GM19023 (cell line): Measurements from ENCODE around the gene IGF2R.

Experiments
- ATAC-seq: cut with Tn5 transposase; IDR thresholded peaks from one replicate; pipeline ENCODE4 v1.9.1; 2021; ENCODE audit warnings: mild to moderate bottlenecking, moderate library complexity; ENCODE audit not compliant: unreplicated experiment

IGF2R gene

DNA sequence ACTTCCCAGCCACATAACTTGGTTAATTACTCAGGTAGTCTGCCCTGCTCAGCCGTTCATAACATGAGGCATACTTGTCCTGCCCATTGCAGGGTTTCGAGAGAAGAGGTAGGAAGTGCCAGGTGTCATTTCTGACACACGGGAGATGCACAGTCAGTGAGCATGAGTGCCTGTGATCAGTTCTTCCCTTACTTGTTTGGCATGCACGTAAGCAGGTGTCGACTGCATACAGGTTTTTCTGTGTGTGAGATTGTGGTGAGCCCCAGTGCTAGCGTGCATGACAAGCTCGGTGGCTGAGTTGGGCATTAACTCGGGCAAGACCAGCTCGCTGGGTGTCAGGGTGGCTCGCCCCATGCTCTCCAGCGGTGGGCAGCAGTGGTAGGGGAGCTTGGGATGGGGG, 101.5 kb downstream of the IGF2R start:
- no peak for ATAC-seq

DNA sequence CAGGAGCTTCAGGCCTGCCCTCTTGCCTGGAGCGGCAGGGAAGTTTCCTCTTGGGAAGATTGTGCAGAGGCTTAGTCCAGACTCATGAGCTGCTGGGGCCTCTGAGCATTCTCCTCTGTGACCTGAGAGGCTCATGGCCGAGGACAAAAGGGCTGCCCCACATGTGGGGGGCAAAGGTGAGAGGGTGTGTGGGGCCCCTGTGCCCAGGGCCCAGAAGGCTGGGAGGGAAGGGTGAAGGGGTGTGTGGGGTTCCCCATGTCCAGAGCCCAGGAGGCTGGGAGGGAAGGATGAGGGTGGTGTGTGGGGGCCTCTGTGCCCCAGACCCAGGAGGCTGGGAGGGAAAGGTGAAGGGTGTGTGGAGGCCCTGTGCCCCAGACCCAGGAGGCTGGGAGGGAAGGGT, 101.9 kb downstream of the IGF2R start:
- no peak for ATAC-seq

DNA sequence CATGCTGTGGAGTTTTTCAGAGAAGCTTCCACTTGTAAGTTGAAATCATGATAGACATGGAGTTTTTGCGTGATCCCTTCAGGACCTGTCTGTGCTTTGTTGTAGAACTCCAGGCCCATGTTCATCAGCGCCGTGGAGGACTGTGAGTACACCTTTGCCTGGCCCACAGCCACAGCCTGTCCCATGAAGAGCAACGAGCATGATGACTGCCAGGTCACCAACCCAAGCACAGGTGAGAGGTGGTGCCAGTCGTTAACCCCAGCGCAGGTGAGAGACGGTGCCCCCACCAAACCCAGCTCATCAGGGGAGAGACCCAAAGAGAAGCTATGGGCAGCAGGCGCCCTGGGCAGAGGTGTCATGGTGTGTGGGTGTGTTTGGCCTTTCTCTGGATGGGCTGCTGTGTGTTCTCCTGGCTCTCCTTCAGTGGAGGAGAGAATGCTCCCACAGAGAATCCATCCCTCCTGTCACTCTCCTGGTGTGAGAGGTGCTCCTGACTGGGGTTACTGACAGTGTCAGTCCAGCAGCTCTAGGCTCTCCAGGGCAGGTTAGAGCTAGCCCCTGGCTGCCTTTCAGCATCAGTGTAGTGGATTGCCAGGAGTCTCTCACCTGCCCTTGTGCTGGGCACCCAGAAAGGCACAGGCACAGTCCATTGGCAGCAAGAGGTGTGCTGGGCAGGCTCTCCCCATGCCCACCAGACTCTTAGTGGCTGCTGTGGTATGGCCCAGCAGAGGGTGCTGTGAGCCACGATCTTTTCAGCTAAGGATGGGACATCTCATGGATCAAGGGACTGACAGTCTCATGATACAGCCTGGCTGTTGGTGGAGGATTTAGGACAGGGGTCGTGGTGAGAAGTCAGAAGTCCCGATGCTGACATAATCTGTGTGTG, 103.2 kb downstream of the IGF2R start:
- ATAC-seq, result no peak

DNA sequence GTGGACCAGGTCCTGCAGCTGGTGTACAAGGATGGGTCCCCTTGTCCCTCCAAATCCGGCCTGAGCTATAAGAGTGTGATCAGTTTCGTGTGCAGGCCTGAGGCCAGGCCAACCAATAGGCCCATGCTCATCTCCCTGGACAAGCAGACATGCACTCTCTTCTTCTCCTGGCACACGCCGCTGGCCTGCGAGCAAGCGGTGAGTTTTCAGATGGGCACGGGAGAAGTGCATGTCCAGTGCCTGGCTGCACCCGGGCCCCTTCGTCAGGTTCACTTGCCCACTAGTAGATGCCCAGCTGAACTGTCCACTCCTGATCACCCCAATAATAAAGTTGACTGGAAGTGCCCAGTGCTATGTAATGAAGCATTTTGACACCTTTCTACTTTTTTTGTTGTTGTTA, 104.4 kb downstream of the IGF2R start:
- ATAC-seq, result no peak

DNA sequence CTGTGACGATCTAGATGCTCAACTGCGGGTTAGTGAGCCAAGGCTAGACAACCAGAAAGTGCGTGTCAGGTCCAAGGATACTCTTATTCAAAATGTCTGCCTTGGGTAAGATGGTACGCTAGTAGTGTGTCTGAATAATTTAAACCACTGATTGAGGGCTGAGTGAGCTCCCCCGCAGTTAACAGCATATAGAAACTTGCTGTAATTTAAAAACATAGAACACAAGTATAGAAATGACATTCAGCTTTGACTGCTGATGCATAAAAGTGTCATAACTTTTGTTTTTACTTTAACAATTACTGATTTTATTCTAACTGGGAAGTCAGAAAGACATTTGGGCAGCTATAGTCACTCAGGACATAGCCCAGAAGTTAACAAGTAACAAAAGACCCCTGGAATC, 107.1 kb downstream of the IGF2R start:
- ATAC-seq, result no peak

DNA sequence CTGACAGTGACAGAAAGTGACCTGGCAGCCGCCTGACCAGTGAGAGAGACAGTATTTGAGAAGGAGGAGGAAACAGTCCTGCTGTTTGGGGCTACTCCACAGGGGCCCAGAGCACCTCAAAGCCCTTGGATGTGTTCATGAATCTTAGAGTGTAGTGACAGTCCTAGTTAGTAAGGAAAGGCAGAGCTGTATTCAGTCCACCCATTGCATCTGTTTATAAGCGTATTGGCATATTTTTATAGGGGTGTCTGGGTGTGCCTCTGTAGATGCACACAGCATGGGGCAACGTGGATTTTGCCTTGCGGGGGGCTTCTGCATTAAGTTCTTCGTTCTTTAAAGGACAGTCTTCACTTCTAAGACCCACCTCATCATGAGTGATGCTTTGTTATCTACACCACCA, 108.1 kb downstream of the IGF2R start:
- ATAC-seq, result no peak

DNA sequence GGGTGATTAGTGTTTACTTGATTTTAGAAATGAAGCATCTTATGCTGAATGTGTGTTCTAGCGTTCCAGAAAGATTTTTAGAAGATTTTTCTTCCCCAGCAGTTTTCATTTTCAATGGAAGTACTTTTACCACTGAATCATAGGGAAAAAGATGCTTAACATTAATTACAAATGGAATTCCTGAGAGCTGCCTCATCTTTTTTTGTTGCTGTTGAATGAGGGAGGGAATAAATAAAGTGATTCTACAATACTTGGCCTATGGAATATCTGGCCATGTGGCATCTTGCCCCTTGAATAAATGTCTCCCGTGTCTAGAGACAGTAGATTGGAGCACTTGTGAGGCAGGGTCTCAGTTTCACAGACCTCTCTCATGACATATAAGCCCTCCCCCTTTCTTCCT, 108.6 kb downstream of the IGF2R start:
- no peak for ATAC-seq

DNA sequence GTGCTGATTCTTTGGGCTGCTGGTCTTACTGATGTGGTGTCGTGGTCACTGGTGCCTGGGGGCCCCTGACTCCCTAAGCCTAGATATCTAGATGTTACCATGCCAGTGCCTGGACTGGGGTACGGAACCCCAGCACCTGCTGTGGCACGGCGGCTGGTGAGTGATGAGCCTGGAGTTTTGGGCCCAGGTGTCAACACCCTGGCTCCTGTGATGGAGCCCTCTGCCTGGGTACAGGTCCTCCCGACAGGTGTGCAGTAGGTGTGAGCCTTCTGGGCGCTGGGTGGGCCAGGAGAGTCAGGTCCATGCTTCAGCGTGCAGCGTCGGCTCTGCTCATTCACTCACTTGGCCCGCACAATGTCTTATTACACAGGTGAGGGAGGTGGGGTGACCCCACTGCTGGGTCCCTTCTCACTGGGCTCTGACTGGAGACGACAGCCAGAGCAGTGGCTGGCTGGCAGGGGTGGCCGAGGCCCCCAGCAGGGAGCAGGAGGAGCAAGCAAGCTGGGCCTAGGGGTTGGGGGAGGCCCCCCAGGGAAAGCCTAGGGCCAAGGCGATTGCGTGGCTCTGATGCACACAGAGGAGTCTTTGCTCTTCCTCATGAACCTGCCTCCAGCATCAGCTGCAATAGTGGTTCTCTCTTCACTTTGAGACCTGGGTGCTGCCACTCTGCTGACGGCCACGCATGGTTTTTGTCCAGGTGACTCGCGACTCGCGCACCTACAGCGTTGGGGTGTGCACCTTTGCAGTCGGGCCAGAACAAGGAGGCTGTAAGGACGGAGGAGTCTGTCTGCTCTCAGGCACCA, 110.2 kb downstream of the IGF2R start:
- ATAC-seq, result no peak

DNA sequence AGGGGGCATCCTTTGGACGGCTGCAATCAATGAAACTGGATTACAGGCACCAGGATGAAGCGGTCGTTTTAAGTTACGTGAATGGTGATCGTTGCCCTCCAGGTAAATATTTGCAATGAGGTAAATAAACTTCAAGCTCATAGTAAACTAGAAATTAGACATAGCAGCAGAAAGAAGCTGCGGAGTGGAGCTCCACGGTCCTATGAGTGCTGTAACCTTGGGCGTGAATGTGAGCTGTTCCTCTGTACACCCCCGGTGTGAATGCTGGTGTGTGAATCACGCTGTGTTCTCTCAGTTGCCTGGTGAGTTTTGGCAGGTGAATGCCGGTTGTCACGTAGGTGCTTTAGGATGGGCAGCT, 110.8 kb downstream of the IGF2R start:
- no peak for ATAC-seq

DNA sequence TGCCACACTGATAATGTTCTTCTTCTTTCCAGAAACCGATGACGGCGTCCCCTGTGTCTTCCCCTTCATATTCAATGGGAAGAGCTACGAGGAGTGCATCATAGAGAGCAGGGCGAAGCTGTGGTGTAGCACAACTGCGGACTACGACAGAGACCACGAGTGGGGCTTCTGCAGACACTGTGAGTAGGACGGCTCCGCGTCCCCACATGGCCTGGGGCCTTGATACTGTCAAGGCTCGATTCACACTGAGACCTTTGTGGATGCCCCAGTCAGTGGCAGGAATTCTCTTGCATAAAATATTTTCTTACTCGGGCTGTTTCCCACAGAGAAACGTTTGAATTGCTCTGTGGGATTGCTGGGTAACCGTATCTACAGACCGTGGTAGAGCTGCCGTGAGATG, 111.2 kb downstream of the IGF2R start:
- no peak for ATAC-seq

DNA sequence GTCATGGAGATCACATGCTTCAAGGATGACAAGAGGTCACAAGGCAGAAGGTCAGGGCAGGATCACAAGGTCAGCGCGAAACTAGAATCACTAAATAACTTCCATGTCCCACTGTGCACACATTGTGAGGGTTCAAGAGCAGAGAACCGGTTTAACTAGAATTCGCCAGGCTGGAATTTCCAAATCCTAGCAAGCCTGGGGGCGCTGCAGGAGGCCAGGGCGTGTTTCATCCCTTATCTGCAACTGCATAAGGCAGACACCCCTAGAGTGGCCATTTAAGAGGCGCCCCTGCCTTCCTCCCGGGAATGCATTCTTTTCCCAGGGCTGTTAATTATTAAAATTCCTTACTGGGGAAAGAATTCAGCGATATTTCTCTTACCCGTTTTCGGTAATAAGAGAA, 112.5 kb downstream of the IGF2R start:
- no peak for ATAC-seq

DNA sequence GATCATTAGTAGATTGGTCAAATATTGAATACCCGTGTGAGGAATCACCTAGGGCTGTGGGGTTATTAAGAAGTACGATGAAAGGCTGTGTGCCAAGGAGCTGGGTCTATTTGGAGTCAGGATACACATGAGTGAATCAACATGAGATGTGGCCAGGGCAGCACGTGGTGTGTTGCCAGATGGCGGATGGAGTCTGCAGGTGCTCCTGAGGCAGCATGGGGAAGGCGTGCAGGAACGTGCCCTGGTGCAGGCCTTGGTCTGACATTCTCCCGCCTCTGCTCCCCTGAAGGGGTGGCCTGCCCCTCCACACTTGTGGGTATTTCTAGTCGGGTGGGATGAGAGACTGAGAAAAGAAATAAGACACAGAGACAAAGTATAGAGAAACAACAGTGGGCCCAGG, 113.7 kb downstream of the IGF2R start:
- ATAC-seq, result no peak

DNA sequence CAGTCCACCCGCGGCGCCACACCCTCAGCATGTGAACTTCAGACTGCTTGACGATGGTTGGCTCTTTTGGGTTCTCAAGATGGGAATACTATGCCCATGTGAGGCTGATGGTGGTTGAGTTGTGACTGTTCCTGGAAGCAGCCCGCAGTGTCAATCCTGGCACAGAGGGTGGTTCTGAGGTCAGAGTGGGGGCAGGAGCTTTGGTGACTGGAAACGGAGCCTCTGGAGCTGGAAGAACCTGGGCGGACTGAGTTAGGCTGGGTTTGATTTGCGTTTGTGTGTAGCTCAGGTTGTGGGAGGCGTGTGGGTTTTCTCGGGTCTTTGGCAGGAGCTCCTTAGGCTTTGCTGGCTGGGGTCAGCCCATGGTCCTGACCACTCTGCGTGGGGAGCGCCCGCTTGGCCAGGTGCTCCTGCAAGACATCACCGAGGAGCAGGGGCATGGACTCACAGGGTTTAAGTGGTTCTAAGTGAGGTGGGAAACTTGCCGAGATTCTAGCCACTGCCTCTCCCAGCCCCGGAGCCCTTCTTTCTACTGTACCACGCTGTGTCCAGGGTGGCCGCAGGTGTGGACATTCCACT, 115.4 kb downstream of the IGF2R start:
- no peak for ATAC-seq

DNA sequence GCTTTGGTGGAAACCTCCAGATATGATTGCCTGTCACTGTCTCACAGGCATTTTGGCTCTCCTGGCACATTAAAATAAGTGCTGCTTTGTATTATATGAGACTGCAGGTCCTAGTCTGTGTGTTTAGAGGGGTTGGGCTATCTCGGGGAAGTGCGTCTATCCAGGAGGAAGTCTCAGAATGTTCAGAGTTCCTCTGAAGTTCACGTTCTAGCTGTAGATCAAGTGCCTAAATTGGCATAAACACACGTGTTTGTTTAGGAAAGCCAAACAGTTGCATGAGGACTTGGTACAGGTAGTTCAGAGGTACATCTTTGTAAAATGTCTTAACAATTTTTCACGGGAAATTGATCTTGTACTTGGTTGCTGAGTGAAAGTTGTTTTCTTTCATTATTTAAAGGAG, 116.3 kb downstream of the IGF2R start:
- no peak for ATAC-seq

DNA sequence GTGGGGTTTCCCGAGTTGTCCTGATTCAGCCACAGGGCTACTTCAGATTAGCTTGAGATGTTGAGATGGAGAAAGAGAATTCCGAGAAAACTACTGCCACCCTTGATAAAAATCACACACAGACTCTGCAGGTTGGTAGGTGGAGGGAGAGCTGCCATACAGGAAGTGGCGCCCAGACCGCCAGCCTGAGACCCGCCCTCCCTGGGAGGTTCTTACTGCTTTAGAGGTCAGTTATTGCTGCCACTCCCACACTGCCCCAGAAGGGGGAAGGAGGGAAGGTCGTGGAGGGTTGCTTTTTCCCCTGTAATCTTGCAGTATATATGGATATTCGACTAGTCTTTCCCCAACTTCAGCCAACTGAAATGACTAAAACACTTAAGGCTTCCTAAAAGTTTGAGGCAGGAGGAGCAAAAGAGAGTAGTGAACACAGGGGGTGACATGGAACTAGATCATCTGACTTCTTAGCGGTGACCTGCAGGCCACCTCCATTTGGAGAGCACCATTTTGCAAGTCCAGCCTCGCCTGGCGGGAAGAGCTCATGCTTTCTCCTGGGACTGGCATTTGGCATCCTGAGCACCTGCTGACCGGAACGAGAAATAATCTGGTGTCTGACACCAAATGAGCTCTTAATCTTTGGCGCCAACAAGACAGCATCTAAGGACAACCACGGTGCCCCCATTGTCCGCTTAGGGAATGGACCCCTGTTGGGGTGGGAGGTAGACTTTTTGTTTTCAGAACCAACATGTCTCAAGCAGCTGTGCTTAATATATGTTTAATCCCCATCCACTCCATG, 117.0 kb downstream of the IGF2R start:
- no peak for ATAC-seq

DNA sequence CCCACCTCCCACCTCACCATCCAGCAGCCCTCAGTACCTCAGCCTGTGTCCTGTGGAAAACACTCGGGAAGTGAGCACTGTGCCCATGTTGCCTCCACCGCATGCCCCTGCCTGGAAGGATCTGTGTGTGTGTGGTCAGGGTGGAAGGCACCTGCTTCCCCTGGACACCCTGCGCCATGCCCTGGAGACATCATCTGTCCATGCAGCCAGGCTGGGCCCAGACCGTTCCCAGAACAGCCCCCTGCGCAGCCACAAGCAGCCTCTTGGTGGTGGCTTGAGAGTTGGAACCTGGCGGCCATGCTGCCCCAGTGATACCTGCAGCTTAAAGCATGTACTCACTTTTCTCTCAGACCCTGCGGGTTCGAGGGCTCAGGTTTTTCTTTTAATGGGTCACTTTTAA, 117.9 kb downstream of the IGF2R start:
- no peak for ATAC-seq

DNA sequence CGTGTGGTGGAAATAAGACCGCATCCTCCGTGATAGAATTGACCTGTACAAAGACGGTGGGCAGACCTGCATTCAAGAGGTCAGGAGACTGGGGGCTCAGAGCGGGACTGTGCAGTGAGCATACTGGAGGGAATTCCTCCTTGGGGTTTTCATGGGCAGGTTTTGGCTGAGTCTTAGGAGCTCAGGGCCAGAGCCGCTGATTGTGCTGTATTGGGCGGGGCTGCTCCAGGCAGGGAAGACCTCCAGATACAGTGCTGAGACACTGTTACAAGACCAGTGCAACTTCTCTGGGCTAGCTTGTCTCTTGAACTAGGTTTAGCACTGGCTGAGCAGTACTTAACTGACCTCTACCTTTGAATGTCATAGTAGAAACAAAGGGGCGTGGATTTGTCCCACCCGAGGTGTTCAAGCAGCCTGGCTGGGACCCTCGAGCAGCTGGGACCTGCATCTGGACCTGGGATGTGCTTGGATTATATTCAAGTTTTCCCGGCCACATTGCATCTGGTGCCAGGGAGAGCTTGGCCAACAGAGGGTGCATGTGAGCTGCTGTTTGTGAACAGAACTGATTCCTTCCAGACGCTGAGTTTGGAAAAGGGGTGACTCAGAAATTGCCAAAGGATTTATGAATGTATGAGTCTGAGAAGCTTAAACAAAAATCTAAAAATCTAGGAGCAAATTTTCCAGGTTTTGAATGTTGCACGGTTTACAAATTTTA, 119.3 kb downstream of the IGF2R start:
- no peak for ATAC-seq

DNA sequence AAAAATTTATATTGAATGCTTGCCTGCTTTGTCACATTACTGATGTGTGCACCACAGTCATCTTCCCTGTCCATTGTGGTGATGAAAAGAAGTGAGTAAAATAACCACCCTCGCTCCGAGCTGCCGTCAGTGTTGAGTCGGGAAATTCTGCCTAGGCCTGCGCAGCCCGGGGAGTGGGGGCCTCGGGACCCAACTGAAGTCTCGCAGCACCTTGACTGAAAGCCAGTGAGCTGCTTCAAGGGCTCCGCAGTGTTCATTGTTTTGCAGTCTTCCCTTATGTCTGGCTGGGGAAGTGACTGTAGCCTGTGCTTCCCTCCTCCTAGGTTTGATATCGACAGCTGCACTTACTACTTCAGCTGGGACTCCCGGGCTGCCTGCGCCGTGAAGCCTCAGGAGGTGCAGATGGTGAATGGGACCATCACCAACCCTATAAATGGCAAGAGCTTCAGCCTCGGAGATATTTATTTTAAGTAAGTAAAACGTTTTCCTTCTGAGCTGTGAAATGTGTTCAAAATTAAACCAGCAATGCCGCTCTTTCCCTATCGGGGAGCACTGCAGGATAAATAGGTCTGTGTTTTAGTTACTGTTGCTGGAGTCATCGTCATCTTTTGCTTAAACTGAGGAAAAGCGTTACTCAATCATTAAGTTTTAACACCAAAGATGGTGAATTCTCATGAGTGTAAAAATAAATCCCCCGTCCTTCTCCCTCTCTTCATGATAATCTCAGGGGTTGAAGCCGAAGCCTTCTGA, 120.1 kb downstream of the IGF2R start:
- no peak for ATAC-seq

DNA sequence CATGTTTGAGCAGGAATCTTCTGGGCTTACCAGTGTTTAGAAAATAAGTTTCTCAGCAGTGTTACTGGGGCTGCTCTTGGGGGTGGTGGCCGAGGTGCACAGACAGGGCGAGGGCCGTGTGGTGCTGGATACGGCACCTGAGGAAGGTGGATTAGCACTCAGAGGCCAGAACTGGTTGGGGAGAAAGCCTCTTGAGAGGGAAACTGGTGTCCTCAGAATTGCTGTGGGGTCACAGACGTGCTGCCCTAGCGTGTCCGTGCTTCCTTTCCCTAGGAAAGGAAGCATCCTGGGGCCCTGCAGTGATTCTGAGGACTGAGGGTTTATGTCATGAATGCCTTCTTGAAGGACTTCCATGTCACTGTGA, 120.6 kb downstream of the IGF2R start:
- no peak for ATAC-seq
